Measurements from ENCODE around the gene DAGLB.

The DAGLB gene

DNA sequence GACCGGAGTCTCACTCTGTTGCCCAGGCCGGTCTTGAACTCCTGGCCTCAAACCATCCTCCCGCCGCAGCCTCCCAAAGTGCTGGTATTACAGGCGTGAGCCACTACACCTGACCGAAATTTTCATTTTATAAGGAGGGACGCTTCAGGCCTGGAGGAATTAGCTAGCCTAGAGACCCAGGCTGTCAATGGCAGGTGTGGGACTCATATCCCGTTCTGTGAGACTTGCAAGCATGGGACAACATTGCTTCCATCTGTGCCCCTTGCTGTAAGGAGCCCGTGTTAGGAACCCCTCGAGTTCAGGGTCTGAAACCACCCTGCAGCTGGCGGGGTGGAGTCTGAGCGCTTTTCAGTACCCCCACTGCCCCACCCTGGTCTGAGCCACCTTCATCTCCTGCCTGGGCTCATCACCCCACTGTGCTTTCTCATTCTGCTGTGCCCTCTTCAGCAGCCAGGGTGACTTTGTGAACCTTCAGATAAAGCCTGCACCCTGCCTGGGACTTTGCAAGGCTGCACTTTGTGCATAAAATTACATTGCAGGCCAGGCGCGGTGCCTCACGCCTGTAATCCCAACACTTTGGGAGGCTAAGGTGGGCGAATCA is 1.3 kb upstream of the DAGLB start:
- peak overlapping the region; percentile 1 to 93 for H3K27ac ChIP-seq
- no peak for DNase-seq (ENCODE audit: low spot score)
- no peak for TF ChIP-seq CTCF (IDR thresholded peaks at IDR 0.05)
- no peak overlapping the region for H3K4me3 ChIP-seq

- no peak for DNase-seq (ENCODE audit: low spot score)
- Histone ChIP-seq H3K27ac (peak overlapping the region; percentile 79 to 93), H3K4me3 (peak overlapping the region; percentile 89)
- no peak for TF ChIP-seq CTCF (IDR thresholded peaks at IDR 0.05)
These were observed 745 bp downstream of the DAGLB start for GRCh38 chr7:6446838-6447580.

DNA sequence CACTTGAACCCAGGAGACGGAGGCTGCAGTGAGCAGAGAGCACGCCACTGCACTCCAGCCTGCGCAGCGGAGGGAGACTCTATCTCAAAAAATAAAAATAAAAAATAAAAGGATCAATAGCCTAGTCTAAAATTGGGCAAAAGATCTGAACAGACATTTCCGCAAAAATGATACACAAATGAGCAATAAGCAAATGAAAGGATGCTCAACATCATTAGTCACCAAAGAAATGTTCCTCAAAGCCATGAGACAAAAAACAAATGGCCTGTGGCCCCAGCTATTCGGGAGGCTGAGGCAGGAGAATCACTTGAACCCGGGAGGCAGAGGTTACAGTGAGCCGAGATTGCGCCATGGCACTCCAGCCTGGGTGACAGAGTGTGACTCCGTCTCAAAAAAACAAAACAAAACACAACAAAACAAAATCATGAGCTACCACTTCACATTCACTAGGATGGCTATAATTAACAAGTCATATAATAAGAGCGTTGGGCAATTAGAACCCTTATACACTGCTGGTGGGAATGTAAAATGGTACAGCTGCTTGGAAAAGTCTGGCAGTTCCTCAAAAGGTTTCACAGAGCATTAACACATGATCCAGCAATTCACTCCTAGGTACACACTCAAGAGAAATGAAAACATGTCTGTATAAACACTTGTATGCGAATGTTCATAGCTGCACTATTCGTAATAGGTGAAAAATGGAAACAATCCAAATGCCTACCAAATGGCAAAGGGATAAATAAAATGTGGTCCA is 3.1 kb downstream of the DAGLB start:
- H3K4me3 ChIP-seq: no peak overlapping the region
- no peak overlapping the region for H3K27ac ChIP-seq
- DNase-seq (ENCODE audit: low spot score): no peak
- no peak for TF ChIP-seq CTCF (IDR thresholded peaks at IDR 0.05)

DNA sequence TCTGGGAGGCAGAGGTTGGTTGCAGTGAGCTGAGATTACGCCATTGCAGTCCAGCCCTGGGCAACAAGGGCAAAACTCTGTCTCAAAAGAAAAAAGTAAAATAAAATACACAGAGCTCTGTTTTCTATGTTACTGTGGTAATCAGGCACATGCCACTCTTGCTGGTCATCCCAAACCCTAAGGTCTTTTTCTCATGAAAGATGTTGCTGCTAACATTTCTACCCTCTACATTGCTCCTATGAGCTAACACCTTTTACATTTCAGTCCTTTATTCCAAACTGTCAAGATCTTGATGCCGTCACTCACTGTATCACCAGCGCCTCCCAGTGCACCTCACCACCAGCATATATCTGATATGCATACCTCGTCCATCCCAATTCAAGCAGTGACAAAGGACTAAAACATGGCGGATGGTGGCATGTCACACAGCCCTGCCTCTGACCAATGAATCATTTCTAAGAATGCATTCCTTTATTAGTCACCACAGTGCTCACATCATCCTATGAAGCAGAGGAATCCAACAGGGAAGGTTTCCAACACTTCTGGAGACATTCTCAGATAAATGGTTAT is 4.3 kb downstream of the DAGLB start:
- Histone ChIP-seq H3K4me3 (no peak overlapping the region), H3K27ac (no peak overlapping the region)
- no peak for TF ChIP-seq CTCF (IDR thresholded peaks at IDR 0.05)
- no peak for DNase-seq (ENCODE audit: low spot score)

DNA sequence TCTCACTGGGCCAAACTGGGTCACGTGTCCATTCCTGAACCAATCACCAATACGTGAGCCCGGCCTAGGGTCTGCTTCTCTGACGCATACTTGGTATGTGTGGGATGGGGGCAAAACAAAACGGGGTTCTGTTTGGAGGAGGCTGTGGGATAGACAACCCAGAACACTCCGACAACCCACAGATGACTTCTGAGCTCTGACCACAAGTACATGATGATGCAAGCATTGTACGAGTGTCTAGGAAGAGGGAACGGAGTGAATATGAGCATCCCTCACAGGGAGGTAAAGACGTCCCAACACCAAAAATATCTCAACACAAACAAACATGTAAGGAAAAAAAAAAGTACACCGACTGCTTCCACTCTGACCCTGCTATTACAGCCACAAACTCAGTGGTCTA is 5.6 kb downstream of the DAGLB start:
- TF ChIP-seq CTCF (IDR thresholded peaks at IDR 0.05): no peak
- Histone ChIP-seq H3K27ac (no peak overlapping the region), H3K4me3 (no peak overlapping the region)
- no peak for DNase-seq (ENCODE audit: low spot score)

- Histone ChIP-seq H3K27ac (no peak overlapping the region), H3K4me3 (no peak overlapping the region)
- TF ChIP-seq CTCF (IDR thresholded peaks at IDR 0.05): no peak
These were observed 7.4 kb downstream of the DAGLB start for GRCh38 chr7:6440381-6440780.

More at GRCh38 chr7:6440381-6440780, 7.4 kb downstream of the DAGLB start:
- no peak for DNase-seq (ENCODE audit: low spot score)

Measured in coronary artery (tissue), 2 donors.